Measurements from ENCODE around the gene DDX54. TPM values are rescaled to one million over a fixed set of nuclear protein-coding genes. Genes with fewer than 3 reads are reported as not detected.
A peak's percentile ranks its signal among the peaks of the same experiment; 100 is the strongest.

The DDX54 gene
- total RNA-seq, 6 donors from 2014 or later: 43.3 to 81.5 (median 58.9) TPM

- peaks cover 0 to 40% (median 15%) of the 10 kb centered on the region in 4 donors for H3K27me3 ChIP-seq
- WGBS, 2 donors: 3% methylated on average over 46 of the region's 51 CpGs; no CpG with 5 or more reads in 1 of the 2 donors
- TF ChIP-seq CTCF (IDR thresholded peaks at IDR 0.05) (no peak), POLR2AphosphoS5 (IDR thresholded peaks at IDR 0.05) (no peak), EP300 (IDR thresholded peaks at IDR 0.05) (no peak), POLR2A (IDR thresholded peaks at IDR 0.05) (no peak)
- ATAC-seq (ENCODE audit: low FRiP score in 2 of 2): no peak
- no peaks in the 10 kb centered on the region for H3K9me3 ChIP-seq
- H3K4me1 ChIP-seq: peaks cover 12 to 31% (median 18%) of the 10 kb centered on the region in 4 donors
- peak overlapping the region in 1 of 4 donors; percentile 28 for H3K4me3 ChIP-seq
- H3K36me3 ChIP-seq: peaks cover 0 to 24% (median 21%) of the 10 kb centered on the region in 4 donors
- no peak overlapping the region for H3K27ac ChIP-seq
- DNase-seq: peak in 1 of 2 donors; percentile 83
Measured at GRCh38 chr12:113154351-113154973, 30.8 kb downstream of the DDX54 start.

- no peaks in the 10 kb centered on the region for H3K9me3 ChIP-seq
- TF ChIP-seq EP300 (IDR thresholded peaks at IDR 0.05) (no peak), CTCF (IDR thresholded peaks at IDR 0.05) (peak in 5 of 6 experiments; percentile 12 to 58 (median 48)), POLR2AphosphoS5 (IDR thresholded peaks at IDR 0.05) (no peak), POLR2A (IDR thresholded peaks at IDR 0.05) (no peak)
- H3K4me3 ChIP-seq: peak overlapping the region in 3 of 4 donors; percentile 35 to 49 (median 49)
- H3K27ac ChIP-seq: no peak overlapping the region
- WGBS, 2 donors: 16 to 18% methylated on average over 28 to 33 of the region's 70 CpGs
- H3K27me3 ChIP-seq: peaks cover 0 to 40% (median 15%) of the 10 kb centered on the region in 4 donors
- ATAC-seq (ENCODE audit: low FRiP score in 2 of 2): peak; percentile 72 to 88
- peaks cover 12 to 34% (median 18%) of the 10 kb centered on the region in 4 donors for H3K4me1 ChIP-seq
- DNase-seq: peak; percentile 65 to 93
- H3K36me3 ChIP-seq: peaks cover 0 to 11% (median 7%) of the 10 kb centered on the region in 4 donors
Measured at GRCh38 chr12:113152835-113153814, 32.2 kb downstream of the DDX54 start.

GRCh38 chr12:113152196-113152834, 33.0 kb downstream of the DDX54 start:
- Histone ChIP-seq H3K27ac (no peak overlapping the region), H3K4me3 (peak overlapping the region in 2 of 4 donors; percentile 49), H3K36me3 (peaks cover 0 to 3% (median 0%) of the 10 kb centered on the region in 4 donors), H3K4me1 (peaks cover 12 to 34% (median 18%) of the 10 kb centered on the region in 4 donors), H3K9me3 (no peaks in the 10 kb centered on the region), H3K27me3 (peaks cover 0 to 40% (median 15%) of the 10 kb centered on the region in 4 donors)
- ATAC-seq (ENCODE audit: low FRiP score in 2 of 2) (no peak), DNase-seq (no peak)
- 25 to 35% methylated on average over 7 to 9 of the region's 9 CpGs for WGBS, 2 donors
- TF ChIP-seq POLR2AphosphoS5 (IDR thresholded peaks at IDR 0.05) (no peak), CTCF (IDR thresholded peaks at IDR 0.05) (no peak), POLR2A (IDR thresholded peaks at IDR 0.05) (no peak), EP300 (IDR thresholded peaks at IDR 0.05) (no peak)

GRCh38 chr12:113151655-113152054, 33.6 kb downstream of the DDX54 start:
- no peak overlapping the region for H3K4me3 ChIP-seq
- H3K36me3 ChIP-seq: no peaks in the 10 kb centered on the region
- DNase-seq (no peak), ATAC-seq (ENCODE audit: low FRiP score in 2 of 2) (no peak)
- no peak overlapping the region for H3K27ac ChIP-seq
- WGBS, 2 donors: 74 to 86% methylated on average over 3 of the region's 3 CpGs
- peaks cover 12 to 34% (median 18%) of the 10 kb centered on the region in 4 donors for H3K4me1 ChIP-seq
- peaks cover 0 to 40% (median 15%) of the 10 kb centered on the region in 4 donors for H3K27me3 ChIP-seq
- peaks cover 0 to 3% (median 0%) of the 10 kb centered on the region in 4 donors for H3K9me3 ChIP-seq
- TF ChIP-seq CTCF (IDR thresholded peaks at IDR 0.05) (no peak), POLR2AphosphoS5 (IDR thresholded peaks at IDR 0.05) (no peak), POLR2A (IDR thresholded peaks at IDR 0.05) (no peak), EP300 (IDR thresholded peaks at IDR 0.05) (no peak)
